HepG2 (cell line): ENCODE data around the gene DNPH1. TPM values are rescaled to one million over a fixed set of nuclear protein-coding genes. Genes with fewer than 3 reads are reported as not detected.

ENCODE experiments used
- CSRNP2 ChIP-seq: sonication (generic); formaldehyde crosslinking; conservative IDR thresholded peaks from 2 replicates; pipeline ENCODE4 v1.8.0; 2022; ENCODE audit warnings: low read depth, missing genetic modification reagents
- HMGXB3 ChIP-seq: sonication (generic); formaldehyde crosslinking; IDR thresholded peaks from 2 replicates; pipeline ENCODE4 v1.4.0; 2020; ENCODE audit warnings: missing genetic modification reagents, borderline replicate concordance
- KDM1A ChIP-seq: IDR thresholded peaks from 2 replicates; pipeline ENCODE4 v1.6.1; 2016; ENCODE audit warnings: missing compliant biosample characterization
- NAIF1 ChIP-seq: sonication (generic); formaldehyde crosslinking; IDR thresholded peaks from 2 replicates; pipeline ENCODE4 v1.5.0; 2020; ENCODE audit warnings: mild to moderate bottlenecking, missing genetic modification reagents, borderline replicate concordance
- NR3C1 ChIP-seq: sonication (generic); formaldehyde crosslinking; IDR thresholded peaks from 2 replicates; pipeline ENCODE4 v1.4.0; 2020; ENCODE audit warnings: missing genetic modification reagents
- RBFOX2 ChIP-seq: fragments of 200-400 bp; formaldehyde crosslinking; IDR thresholded peaks from 2 replicates; pipeline ENCODE4 v1.6.1; 2017; ENCODE audit warnings: low read depth, mild to moderate bottlenecking, low read length
- SUZ12 ChIP-seq: fragments of 150-350 bp; IDR thresholded peaks from 2 replicates; pipeline ENCODE4 v1.6.1; 2014; ENCODE audit warnings: low read depth, low read length
- TBP ChIP-seq: sonication (generic); formaldehyde crosslinking; IDR thresholded peaks from 2 replicates; pipeline ENCODE4 v1.5.0; 2020; ENCODE audit warnings: missing genetic modification reagents
- ZFP36 ChIP-seq: fragments of 150-350 bp; IDR thresholded peaks from 2 replicates; pipeline ENCODE4 v1.6.1; 2018; ENCODE audit warnings: borderline replicate concordance, low read length, low read depth; ENCODE audit not compliant: partially characterized antibody
- ZNF503 ChIP-seq: sonication (generic); formaldehyde crosslinking; IDR thresholded peaks from 2 replicates; pipeline ENCODE4 v1.4.0; 2020; ENCODE audit warnings: missing genetic modification reagents
- ZNF761 ChIP-seq: sonication (generic); formaldehyde crosslinking; conservative IDR thresholded peaks from 2 replicates; pipeline ENCODE4 v1.4.0; 2020; ENCODE audit warnings: mild to moderate bottlenecking, missing genetic modification reagents
- ZNF766 ChIP-seq: sonication (generic); formaldehyde crosslinking; IDR thresholded peaks from 2 replicates; pipeline ENCODE4 v1.5.0; 2020; ENCODE audit warnings: missing genetic modification reagents, borderline replicate concordance
- ZNF891 ChIP-seq: sonication (generic); formaldehyde crosslinking; IDR thresholded peaks from 2 replicates; pipeline ENCODE4 v1.5.0; 2020; ENCODE audit warnings: mild to moderate bottlenecking, missing genetic modification reagents
- polyA plus RNA-seq, 8 experiments: library from polyadenylated mRNA; depleted of rRNA in 3 of 8; stranded (reverse) in 7 of 8; unstranded in 1 of 8; fragments of >200 nt; fragmentation: Illumina TruSeq in 4 of 8; extraction: Trizol in 4 of 8; gene quantifications; 2 replicates each; pipeline versions ENCODE4 v1.2.1 to v1.2.3, GENCODE V29; 2011 to 2016; ENCODE audit warnings: low read depth in 4 of 8, missing spikeins in 1 of 8, mixed read lengths in 1 of 8; ENCODE audit not compliant: insufficient read depth in 1 of 8
- total RNA-seq, 5 experiments: library from RNA; depleted of rRNA; stranded (reverse); fragments of >200 nt; fragmentation: Illumina TruSeq; extraction: Trizol; gene quantifications; 2 replicates each; pipeline ENCODE4 v1.2.3, GENCODE V29; 2016; ENCODE audit warnings: low read depth in 1 of 5
- TF ChIP-seq, protein P1 (sequence below): sonication (generic); formaldehyde crosslinking; IDR thresholded peaks from 2 replicates; pipeline ENCODE4 v1.4.0; 2020; ENCODE audit warnings: mild to moderate bottlenecking, missing genetic modification reagents
- TF ChIP-seq, protein P2 (sequence below): sonication (generic); formaldehyde crosslinking; IDR thresholded peaks from 2 replicates; pipeline ENCODE4 v1.4.0; 2020; ENCODE audit warnings: mild to moderate bottlenecking, missing genetic modification reagents
- TF ChIP-seq, protein P3 (sequence below): IDR thresholded peaks from 2 replicates; pipeline ENCODE4 v1.6.1; 2016; ENCODE audit warnings: low read depth, borderline replicate concordance

DNPH1 gene
- total and polyA plus RNA-seq, 2 of the 13 experiments (the other 11 are each of a cell fraction or from before 2014, with no cell fraction given): 56.5 to 75.1 TPM

- no peak for TF ChIP-seq NR3C1 (CRISPR knock-in tag)
- TF ChIP-seq ZNF891: peak; percentile 99
- TF ChIP-seq ZFP36: no peak
- TF ChIP-seq TBP: no peak
- 0 out of 2 replicates have a peak, but pooled peaks have one; percentile 15 for TF ChIP-seq RBFOX2
- TF ChIP-seq ZNF503 (CRISPR knock-in tag): peak; percentile 99
- TF ChIP-seq, protein P1, sequence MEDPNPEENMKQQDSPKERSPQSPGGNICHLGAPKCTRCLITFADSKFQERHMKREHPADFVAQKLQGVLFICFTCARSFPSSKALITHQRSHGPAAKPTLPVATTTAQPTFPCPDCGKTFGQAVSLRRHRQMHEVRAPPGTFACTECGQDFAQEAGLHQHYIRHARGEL: peak; percentile 88
- TF ChIP-seq, protein P2, sequence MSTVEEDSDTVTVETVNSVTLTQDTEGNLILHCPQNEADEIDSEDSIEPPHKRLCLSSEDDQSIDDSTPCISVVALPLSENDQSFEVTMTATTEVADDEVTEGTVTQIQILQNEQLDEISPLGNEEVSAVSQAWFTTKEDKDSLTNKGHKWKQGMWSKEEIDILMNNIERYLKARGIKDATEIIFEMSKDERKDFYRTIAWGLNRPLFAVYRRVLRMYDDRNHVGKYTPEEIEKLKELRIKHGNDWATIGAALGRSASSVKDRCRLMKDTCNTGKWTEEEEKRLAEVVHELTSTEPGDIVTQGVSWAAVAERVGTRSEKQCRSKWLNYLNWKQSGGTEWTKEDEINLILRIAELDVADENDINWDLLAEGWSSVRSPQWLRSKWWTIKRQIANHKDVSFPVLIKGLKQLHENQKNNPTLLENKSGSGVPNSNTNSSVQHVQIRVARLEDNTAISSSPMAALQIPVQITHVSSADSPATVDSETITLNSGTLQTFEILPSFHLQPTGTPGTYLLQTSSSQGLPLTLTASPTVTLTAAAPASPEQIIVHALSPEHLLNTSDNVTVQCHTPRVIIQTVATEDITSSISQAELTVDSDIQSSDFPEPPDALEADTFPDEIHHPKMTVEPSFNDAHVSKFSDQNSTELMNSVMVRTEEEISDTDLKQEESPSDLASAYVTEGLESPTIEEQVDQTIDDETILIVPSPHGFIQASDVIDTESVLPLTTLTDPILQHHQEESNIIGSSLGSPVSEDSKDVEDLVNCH (CRISPR knock-in tag): no peak
- TF ChIP-seq NAIF1 (CRISPR knock-in tag): peak; percentile 92
- no peak for TF ChIP-seq SUZ12
- TF ChIP-seq KDM1A (CRISPR knock-in tag): peak; percentile 97
- peak; percentile 89 for TF ChIP-seq ZNF766 (CRISPR knock-in tag)
- peak; percentile 94 for TF ChIP-seq ZNF761 (CRISPR knock-in tag)
- TF ChIP-seq HMGXB3 (CRISPR knock-in tag): peak; percentile 97
- TF ChIP-seq, protein P3, sequence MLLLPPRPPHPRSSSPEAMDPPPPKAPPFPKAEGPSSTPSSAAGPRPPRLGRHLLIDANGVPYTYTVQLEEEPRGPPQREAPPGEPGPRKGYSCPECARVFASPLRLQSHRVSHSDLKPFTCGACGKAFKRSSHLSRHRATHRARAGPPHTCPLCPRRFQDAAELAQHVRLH: peak; percentile 100
- peak; percentile 83; the same call in 1 of the 2 replicates for TF ChIP-seq CSRNP2 (CRISPR knock-in tag)
Observed at GRCh38 chr6:43267619-43268354, 38.5 kb upstream of the DNPH1 start (continued).
